GM12872 (cell line): ENCODE data around the gene DENND5A.

ENCODE experiments used
- CTCF ChIP-seq: IDR thresholded peaks from 3 replicates; pipeline ENCODE4 v1.5.1; 2011; ENCODE audit warnings: low read depth, mild to moderate bottlenecking, low read length, moderate library complexity; ENCODE audit not compliant: insufficient read depth

DENND5A gene

GRCh38 chr11:9144828-9145227 is 120.3 kb downstream of the DENND5A start:
- TF ChIP-seq CTCF, result no peak

- TF ChIP-seq CTCF, result no peak
Observed at GRCh38 chr11:9143721-9144120, 121.4 kb downstream of the DENND5A start.

- TF ChIP-seq CTCF, result no peak
Observed at GRCh38 chr11:9142732-9143131, 122.4 kb downstream of the DENND5A start.

- no peak for TF ChIP-seq CTCF
Observed at GRCh38 chr11:9141186-9141585, 124.0 kb downstream of the DENND5A start.

GRCh38 chr11:9139628-9140357 is 125.4 kb downstream of the DENND5A start:
- no peak for TF ChIP-seq CTCF

GRCh38 chr11:9138612-9139579 is 126.3 kb downstream of the DENND5A start:
- TF ChIP-seq CTCF, result no peak

GRCh38 chr11:9138133-9138453 is 127.1 kb downstream of the DENND5A start:
- TF ChIP-seq CTCF, result no peak
